NCI-H2107 (cell line): ENCODE measurements around the gene TBC1D13.
"Not testable (repeated sequence)": the region's sequence is repeated elsewhere in the genome, so short reads cannot be mapped to it uniquely, and the experiment has no call there.

ENCODE experiments used
- DNase-seq: peaks from one replicate; lab custom pipeline; 2025; lab: John Stamatoyannopoulos, UW

The TBC1D13 gene

GRCh38 chr9:128821584-128822406, 34.7 kb downstream of the TBC1D13 start:
- DNase-seq, result no peak

- DNase-seq, result no peak
Observed at GRCh38 chr9:128822407-128823042, 35.5 kb downstream of the TBC1D13 start.

DNA sequence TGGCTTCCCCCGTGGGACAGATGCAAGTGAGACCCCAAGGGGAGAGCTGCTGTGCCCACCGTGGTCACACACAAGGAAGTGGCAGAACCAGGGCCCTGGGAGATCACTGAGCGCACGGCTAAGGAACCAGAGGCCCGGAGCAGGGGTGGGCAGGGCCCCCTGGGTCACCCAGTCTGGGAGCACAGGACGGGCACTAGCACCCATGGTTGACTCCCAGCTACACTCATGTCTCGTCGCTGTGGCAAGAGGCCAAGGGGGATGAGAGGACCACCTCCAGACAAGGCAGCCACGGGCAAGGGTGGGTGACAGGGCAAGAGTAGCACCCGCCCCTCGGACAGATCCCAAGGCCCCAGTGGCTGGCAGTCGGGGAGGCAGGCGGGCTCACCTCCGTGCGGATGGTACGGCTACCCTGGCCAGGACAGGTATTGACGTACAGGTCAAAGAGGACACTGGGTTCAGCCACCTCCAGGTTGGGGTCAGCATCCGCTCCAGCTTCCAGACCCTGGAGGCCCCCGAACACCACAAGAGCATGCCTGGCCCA, 36.4 kb downstream of the TBC1D13 start:
- no peak for DNase-seq

DNA sequence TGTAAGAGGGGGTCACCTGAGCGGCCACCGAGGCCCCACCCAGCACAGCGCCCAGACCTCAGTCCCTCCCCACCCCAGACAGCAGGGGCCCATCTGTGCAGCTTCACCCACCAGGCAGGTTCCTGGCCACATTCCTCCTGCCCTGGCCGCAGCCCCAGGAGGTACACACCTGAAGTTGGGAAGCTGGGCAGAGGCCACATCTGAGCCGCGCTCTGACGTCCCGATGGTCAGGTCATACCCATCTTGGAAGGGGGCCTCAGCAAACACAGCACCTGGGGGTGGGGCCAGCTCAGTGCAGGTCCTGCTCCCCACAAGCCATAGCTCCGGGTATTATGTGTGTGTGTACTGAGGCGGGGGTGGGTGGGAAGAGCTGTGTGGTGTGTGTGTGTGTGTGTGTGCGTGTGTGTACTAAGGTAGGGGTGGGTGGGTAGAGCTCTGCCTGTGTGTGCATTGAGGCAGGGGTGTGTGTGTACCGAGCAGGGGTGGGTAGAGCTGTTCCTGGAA, 36.9 kb downstream of the TBC1D13 start:
- DNase-seq, result no peak

- no peak for DNase-seq
Observed at GRCh38 chr9:128824911-128825310, 37.9 kb downstream of the TBC1D13 start.

DNA sequence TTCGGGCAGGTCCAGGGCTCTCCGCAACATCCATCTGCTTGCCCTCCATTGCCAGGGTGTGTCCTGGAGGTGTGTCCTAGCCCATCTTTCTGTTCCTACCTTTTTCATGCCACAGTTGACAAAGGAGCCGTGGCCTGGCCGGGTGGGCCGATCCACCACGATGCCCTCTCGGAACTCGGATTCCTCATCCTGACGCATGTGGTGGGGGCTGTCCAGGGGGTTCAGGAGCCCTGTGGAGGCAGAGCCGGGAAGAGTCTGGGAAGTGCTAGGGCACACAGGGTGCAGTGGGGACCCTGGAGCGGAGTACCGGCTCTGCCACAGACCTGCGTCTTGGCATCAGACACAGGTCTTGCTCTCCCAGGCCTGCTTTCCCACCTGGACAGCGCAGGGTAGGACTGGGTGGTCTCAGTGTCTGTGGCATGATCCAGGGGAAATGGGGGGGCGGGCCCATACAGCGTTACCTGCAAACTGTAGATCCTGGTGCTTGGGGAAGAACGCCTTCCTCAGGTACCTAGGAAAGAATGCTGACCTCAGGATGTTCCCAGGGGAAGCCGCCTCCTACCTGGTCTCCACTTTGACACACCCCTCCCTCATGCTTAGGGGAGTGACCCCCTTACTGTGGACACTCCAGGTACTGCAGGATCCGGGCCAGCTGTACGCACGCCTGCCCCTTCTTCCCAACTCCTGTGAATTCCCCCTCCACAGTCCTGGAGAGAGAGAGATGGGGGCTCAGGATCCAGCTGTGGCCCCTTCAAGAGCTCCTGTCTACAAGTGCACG, 39.1 kb downstream of the TBC1D13 start:
- DNase-seq, result no peak

DNA sequence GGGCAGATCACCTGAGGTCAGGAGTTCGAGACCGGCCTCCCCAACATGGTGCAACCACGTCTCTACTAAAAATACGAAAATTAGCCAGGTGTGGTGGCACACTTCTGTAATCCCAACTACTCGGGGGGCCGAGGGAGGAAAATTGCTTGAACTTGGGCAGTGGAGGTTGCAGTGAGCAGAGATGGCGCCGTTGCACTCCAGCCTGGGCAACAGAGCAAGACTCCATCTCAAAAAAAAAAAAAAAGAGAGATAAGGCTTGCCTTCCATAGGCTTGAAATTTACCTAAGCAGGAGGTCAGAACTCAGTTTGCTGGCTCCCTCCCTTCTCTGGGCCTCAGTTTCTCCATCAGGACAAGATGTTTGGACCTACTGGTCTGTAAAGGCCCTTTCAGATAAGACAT, 41.2 kb downstream of the TBC1D13 start:
- no peak for DNase-seq

DNA sequence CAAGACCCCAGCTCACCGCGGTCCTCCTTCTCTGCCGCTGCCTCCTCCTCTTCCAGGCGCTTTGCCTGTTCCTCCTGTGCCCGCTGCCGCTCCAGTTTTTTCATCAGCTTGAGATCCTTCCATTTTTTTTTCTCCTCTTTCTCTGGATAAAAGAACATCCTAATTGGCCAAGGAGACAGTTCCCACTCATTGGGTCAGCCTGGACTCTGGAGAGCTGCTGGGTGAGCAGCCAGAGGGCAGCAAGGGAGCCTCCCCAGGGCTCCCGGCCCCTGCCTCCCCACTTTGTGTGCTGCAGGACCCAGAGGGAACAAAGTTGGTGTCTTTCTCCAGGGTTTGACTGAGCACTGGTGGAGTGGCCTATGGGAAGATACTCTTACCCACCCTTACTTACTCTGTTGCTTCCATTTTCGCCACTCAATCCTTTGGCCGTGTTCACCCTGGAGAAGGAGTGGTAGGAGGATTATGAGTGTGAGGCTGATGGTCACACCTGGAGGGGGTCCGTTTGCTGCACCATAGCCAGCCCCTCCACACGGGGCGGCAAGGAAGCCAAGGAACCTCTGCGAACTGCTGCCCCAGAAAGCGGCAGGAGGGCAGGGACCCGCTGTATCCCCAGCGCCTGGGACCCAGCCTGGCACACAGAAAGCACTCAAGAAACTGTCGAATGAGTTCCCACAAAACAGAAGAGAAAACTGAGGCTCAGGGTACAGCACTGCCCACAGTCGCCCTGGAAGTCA, 41.8 kb downstream of the TBC1D13 start:
- DNase-seq, result no peak

DNA sequence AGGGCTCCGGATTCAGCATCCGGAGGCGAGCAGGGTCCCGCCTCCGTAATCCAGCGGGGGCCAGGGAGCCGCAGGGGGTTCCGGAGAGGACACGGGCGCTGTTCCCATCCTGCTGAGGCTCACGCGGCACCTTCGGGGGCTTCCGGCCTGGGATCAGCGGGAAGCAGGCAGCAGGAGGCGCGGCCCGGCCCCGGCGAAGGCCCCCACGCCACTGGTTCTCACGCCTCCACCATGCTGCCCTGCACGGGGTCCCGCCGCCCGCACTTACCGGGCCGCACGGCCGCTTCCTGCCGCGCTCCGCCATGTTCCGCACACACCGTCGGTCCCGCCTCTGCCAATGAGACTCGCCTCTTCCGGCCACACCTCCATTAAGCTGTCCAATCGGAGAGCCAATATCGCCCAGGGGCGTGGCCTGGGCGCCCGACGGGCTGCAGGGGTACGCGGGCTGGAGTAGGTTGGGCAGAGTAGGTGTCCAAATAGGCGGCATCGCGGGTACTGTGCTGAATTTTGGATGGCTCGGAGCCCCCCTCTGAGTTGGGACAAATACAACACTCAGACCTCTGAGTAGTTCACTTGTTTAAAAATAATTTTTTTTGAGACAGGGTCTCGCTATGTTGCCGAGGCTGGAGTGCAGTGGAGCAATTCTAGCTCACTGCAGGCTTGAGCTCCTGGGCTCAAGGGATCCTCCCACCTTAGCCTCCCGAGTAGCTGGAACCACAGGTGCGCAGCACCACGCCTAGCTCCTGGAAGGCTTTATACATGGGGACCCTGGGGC, 42.6 kb downstream of the TBC1D13 start, which contains the start of gene SPOUT1:
TSS of gene SPOUT1 (minus strand) at position 318 of the 775 bp plus-strand sequence. CDS start at position 304, 14 bp downstream.
- peak; percentile 56 for DNase-seq

- DNase-seq, result no peak
Observed at GRCh38 chr9:128833696-128834095, 46.6 kb downstream of the TBC1D13 start.

DNA sequence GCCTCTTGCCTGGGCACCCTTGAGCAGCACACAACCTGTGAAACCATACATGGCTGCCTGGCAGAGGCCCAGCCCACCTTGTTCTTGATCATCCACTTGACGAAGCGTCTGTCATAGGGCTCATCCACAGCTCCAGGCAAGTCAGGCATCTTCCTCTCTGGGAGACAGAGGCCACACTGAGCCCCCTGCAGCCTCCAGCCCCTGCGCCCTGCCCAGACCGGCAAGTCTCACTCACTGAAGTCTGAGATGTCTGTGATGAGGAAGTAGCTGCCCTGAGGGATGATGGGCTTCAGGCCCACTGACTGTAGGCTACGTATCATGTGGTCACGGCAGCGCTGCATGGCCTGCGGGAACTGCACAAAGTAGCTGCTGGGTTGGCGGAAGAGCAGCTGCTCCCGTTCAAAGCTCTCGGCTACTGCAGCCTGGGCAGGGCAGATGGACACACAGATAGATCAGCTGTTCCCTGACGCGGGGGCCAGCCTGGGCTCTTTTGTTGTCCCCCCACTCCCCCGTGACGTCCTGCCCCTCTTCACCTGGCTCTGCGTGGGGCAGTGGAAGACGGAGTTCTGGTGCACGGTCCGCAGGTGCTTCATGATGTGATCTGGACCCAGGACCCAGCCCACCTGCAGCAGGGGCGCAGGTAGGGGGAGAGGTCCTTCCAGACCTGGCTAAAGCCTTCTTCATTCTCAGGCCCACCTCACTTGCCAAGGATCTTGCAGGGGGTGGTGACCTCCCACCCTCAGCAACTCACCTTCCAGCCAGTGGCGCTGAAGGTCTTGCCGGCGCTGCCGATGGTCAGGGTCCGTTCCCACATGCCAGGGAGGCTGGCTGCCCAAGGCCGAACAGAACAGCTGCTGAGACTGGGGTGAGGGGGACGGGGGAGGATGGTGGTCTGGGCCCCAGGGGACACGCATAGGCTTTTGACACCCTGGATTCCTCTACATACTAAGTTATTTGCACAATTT, 48.5 kb downstream of the TBC1D13 start:
- DNase-seq, result no peak

GRCh38 chr9:128836509-128837145, 49.6 kb downstream of the TBC1D13 start:
- no peak for DNase-seq

- no peak for DNase-seq
Observed at GRCh38 chr9:128838338-128838737, 51.3 kb downstream of the TBC1D13 start.

DNA sequence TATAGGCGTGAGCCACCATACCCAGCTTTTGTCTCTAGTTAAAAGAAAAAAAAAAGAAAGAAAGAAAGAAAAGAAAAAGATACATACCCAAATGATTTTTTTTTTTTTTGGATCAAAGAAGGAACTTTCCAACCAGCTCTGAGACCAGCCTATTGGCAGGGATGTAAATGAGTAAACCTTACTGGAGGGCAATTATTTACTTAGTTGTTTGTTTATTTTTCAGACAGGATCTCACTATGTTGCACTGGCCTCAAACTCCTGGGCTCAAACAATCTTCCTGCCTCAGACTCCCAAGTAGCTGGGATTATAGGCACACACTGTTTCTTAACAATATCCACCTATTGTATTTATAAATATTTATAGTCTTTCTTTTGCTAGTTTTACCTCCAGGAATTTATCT, 53.5 kb downstream of the TBC1D13 start:
- no peak for DNase-seq

GRCh38 chr9:128841694-128842492, 54.8 kb downstream of the TBC1D13 start:
- DNase-seq, result no peak

GRCh38 chr9:128843171-128843570, 56.1 kb downstream of the TBC1D13 start:
- not testable (repeated sequence) for DNase-seq

- DNase-seq, result no peak
Observed at GRCh38 chr9:128845186-128845931, 58.3 kb downstream of the TBC1D13 start.
